Measurements from ENCODE around the gene CUBN.

CUBN gene

DNA sequence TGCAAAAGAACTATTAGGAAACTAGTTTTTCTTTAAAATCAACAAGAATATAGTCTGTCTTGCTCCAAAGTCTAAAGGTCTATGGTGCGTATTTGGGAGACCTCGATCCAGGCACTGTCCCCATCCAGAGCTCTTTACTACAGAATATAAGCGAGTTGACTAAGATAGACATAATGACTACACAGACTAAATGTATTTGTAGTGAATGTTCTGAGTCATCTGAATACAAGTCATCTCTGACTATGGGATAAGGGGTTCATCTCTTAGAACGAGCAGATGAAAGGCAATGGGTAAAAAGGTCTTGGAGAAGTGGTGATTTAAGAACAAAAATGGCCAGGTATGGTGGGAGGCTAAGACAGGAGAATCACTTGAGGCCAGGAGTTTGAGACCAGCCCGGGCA lies 176.3 kb downstream of the CUBN start:
- no peak for DNase-seq

DNA sequence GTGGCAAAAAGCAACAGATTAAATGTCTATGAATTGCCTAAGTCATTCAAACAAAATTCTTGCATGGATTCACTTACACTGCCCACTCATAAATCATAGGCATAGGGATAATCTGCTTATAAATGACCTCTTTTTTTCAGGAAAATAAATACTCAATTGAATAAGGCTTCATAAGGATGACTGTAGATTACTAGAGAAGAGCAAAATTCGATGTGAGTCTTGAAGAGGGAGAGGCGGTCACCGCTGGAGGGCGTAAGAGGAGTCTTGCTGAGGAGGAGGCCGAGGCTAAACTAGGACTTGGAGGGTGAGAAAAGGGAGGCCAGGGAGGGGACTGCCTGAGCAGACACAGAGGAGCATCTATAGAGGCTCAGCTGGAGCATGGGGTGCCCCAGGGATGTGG lies 177.0 kb downstream of the CUBN start:
- DNase-seq = no peak

DNA sequence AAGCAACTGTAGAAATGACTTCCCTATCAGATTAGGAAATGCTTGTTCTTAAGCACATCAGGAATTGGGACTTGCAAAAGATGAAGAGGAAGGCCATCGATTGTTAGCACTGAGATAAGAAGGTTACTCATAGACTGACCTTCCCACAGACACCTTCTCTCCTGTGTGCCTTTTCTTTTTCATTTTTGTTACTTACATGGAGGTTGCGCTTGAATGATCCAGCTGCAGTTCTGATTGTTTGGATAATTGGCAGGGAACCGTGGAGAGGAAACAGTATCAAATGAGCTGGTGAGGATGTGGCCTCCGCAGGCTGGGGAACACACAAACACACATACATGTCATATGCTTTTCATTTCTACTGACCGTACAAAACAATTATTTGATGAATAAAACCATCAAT lies 177.5 kb downstream of the CUBN start:
- no peak for DNase-seq

DNA sequence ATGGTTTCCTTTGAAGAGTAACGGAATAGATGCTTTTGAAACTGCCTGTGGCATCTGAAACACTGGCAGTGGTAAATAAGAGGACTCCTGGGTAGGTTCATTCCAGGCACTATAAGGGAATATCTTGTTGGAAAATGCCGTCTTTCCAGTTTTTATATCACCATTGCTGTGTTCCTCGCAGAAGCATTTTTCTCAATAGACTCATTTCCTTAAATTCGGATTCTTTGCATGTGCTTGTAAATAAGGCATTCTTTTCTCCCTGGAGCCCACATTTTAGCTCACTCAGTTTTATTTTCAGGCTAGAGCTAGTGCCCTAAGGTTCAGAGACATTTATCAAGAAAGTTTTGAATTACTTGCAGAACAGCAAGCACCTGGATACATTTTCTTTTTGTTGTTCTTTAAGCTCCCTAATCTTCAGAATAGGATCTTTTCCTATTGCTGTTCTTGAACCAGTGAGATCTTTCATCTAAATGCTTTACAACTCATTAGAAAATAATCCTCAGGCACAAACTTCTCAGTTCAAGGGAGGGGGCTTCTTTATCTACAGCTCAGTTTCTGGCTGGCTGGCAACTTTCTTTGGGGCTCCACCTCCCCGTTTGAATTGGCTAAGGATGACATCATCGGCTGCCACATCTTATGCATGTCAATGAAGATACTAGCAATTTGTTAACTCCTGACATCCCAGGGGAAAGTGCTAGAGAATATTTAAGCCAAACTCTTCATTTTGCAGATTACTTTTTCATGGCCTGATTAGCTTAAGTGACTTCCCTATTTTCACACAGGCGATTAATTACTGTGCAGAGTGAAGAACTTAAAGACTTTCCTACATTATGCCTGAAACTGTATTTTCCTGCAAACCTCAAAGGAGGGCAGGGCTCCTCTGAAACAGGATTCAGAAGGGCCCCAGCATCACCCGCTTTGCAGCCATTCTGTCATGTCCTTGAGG lies 178.7 kb downstream of the CUBN start:
- DNase-seq = peak in 29 of 58 donors; percentile 1 to 42 (median 18)

DNA sequence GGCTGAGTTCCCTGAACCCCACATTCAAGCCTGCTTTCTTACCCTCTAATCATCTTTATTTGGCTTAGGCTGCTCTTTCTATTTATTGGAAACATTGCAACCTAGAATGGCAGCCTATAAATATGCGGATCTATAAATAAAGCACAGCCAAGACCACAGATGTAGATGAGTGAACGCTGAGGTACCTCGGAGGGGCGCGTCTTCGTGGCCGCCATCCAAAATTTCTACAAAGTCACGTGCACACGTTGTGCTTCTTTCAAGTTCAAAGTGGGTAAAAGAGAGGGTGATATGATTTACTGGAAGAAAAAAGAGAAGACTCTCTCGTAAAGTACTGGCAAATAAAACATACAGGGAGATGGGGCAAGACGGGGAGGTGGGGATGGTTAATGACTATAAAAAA lies 179.8 kb downstream of the CUBN start:
- no peak for DNase-seq

DNA sequence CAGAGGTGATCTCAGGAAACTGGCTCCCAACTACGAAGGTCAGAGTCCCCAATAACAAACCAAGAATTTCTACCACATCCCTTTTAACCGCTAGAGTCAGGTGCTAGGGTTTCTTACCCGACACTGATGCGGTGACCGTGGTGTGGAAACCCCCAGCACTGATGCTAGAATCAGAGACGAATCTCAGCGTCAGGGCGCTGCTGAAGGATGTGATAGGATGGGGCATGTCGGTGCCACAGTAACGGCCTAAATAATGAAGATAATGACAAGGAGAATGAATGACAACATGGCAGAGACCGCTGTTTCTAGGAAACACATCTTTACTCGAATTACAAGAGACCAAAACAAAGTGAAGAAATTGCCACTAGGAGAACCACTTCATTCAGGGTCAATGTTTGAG lies 181.2 kb downstream of the CUBN start:
- DNase-seq = no peak

DNA sequence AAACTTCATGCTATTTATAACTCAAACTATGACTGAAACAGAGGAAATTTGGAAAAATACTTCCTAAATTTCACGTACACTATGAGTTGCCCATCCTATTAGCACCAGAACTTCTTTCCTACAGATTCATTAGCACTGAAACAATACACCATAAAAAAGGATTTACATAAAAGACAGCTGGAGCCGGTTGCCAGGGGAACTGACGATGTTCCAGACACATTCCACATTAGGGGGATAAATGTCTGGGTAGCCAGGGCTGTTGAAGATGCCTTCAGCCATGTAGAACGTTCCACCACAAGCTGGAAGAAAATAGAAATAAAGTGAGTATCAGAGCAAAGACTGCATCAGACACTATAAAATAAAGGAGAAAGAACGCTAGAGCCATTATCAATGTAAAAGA lies 182.5 kb downstream of the CUBN start:
- DNase-seq = no peak

DNA sequence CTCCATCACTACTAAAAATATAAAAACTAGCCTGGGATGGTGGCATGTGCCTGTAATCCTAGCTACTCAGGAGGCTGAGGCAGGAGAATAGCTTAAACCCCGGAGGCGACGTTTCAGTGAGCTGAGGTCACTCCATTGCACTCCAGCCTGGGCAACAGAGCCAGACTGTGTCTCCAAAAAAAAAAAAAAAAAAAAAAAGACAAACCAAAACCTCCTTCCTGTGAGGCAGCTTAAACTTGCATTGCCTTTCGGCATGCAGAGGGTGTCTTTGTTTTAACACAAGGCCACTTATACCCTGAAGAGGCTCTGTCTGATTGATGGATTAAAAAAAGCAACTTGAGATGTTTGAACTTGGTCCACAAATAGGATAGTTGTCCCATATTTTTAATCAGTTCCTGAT lies 184.0 kb downstream of the CUBN start:
- no peak for DNase-seq

DNA sequence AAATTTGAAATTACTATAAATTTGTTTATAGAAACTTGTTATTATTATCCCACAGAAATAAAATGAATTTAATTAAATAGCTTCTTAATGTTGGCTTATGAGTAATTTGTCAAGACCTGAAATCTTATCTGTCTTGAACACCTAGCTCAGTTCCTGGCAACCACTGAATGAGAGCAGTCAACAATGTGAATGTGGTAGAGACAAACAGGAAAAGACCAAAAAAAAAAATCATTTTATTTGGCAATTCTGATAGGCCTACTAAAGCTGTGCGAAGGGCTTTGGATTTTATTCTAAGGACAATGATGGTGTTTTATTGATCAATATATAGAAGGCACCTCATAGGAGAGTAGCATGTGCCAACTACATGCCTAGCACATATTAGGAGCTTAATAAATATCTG lies 184.6 kb downstream of the CUBN start:
- no peak for DNase-seq

DNA sequence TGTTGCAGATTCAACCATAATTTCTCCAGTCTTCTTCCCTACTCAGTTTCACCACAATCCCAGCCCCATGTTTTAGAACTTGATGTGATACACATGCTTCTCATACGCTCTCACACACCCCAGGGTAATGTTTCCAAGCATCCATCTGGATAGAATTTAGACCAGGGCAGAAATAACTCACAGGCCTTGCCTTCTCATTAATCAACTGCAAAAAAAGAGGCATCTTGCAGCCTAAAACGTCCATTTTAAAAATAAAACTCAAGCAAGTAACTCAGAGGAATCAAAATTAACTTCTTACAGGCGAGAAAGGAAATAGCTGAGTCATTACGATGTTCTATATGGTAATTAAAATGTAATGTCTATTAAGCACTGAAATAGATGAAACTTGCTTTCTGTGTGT lies 185.2 kb downstream of the CUBN start:
- DNase-seq = no peak

DNA sequence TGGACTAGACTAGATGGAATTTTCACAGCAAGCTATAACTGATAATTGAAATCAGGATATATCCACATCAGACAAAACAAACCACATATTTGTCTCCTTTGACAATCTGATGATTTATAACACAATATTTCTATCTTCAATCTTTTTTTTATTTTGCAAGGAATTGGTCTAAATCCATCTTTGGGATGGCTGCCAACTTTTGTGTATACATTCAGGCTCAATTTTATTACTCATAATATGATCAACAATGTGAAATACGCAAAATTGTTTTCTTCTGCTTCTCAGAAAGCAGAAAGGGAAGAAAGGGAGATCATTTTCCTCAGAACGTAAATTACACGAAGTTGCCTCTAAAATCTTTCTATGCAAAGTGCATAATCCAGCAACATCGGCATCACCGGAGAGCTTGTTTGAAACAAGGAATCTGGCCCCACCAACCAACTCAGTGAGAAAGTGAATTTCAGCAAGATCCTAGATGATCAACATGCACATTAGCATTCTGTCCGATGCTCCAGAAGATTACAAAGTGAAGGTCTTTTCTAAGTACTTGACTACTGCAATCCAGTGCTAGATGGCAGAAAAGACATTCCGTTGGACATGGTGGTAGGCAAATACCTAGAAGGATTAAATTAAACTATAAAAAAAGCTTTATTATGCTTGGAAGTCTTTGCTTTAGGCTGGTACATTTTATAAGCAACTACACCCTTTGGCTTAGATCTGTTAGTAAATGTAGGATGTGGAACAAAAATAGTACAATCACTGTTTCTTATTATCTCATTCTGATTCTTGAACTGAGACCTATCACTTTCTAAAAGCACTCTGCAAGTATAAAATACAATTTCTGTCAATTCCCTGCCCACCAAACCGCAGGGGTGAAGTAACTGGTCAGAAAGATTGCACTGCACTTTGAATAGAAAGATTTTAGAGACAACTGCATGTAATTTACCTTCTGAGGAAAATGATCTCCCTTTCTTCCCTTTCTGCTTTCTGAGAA lies 186.0 kb downstream of the CUBN start:
- no peak for DNase-seq

DNA sequence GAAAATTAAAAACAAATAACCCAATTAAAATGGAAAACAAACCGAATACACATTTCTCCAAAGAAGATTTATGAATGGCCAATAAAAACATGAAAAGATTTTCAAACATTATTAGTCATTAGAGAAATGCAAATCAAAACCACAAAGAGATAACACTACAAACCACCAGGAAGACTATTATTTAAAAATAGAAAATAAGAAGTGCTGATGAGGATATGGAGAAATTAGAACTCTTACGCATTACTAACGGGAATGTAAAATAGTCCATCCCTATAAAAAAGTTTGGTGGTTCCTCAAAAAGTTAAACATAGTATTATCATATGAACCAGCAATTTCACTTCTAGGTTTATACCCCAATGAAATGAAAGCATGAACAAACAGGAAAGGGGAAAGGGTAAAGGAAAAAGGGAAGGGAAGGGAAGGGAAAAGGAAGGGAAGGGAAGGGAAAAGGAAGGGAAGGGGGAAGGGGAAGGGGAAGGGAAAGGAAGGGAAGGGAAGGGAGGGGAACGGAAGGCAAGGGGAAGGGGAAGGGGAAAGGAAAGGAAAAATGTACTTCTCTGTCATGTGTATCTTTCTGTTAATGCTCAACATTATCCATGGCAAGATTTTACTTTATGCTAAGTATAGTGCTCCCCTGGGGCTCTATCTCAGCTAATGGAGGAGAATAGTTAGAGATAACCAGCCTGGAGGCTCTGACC lies 187.1 kb downstream of the CUBN start:
- no peak for DNase-seq

DNA sequence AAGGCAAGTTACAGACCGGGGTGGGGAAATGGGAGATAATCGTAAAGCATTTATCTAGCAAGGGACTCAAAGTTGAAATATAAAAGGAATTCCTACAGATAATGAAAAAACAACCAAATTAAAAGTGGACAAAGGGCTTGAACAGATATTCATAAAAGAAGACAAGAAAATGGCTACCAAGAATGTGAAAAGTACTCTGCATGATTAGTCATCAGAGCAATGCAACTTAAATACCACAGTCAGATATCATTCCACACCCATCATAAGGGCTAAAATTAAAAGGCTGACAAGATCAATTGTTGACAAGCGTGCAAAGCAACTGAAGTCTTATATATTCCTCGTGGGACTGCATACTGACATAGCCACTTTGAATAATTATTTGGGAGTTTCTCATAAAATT lies 187.7 kb downstream of the CUBN start:
- DNase-seq = no peak

DNA sequence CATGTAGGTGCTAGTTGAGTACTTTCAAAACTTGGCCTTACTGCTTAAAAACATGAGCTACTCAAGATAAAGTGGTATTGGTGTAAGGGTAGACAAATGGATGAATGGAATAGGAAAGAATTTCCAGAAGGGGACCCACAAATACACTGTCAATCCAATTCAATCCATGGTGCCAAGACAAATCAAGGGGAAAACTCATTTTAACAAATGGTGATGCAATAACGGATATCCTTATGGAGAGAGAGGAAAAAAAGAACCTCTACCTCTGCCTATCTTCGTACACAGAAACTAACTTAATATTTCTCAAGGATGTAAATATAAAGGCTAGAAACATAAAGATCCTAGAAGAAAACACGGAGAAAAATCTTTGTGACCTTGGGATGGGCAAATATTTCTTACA lies 188.5 kb downstream of the CUBN start:
- DNase-seq = no peak

DNA sequence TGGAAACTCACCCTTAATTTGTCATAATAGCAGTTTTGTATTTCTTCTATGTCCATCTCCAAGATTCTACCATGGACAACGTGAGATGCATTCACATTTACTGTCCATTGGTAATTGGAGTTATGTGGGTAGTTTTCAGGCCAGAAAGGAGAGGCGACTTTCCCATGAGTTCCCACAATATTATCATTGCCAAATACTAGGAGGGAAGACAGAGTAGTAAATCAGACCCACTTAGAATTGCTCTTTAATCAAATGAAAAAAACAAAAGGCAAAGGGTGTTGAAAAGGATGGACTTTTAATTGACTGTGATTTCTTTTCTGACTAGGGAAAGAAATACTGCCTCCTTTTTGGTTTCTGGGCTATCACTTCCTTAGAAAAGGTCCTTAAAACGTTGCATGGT lies 190.7 kb downstream of the CUBN start:
- DNase-seq = no peak

DNA sequence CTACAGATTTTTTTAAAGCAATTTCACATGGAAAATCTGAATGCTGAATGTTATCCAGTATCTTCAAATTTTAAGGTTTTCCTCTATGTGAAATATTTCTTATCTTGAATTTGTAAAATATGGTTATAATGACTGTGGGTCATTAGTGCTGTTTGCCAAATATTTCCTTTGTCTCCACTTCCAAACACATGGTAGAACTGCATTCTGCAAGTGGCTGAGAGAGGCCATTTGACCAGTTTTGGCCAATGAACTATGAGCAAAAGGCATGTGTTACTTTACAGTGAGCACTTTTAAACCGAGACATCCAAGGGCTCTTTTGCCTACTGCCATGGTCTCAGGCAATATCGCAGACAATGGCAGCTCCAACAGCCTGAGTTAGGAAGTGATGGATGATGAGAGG lies 195.2 kb downstream of the CUBN start:
- DNase-seq = no peak

DNA sequence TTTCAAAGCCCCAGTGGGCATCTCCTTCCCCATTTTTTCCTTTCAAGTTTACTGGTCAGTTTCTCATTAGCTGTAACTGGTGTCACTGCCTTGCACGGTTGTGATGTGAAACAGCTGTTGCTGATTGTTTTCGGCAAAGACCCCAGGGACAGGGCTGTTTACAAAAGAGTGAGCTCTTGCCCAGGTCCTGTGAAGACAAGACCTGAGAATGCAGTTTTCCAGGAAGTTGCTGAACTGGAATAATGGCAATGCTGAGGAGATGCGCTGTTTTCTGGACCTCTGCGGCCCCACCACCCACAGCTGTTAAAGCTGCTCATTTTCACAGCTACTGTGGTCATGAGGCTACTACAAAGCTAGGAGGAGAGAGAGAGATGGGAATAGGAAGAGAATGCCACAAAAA lies 195.8 kb downstream of the CUBN start:
- DNase-seq = no peak

DNA sequence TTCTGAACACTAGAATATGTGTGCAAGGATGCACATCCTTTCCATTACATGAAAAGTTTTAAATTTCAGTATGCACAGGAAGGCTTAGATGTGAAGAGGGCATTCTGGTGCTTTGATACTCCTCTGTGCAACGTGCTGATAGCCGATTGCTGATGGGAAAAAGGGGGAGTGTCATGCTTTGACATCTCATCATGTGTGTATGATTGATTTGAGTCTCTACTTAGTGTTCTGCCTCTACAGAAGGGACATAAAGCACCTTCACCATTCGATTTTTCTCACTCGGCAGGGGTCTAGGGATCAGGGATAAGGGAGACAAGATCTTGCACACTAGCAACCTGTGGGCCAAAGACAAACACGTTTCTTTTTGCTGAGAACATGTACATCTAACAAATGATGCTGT lies 197.7 kb downstream of the CUBN start:
- DNase-seq = no peak

DNA sequence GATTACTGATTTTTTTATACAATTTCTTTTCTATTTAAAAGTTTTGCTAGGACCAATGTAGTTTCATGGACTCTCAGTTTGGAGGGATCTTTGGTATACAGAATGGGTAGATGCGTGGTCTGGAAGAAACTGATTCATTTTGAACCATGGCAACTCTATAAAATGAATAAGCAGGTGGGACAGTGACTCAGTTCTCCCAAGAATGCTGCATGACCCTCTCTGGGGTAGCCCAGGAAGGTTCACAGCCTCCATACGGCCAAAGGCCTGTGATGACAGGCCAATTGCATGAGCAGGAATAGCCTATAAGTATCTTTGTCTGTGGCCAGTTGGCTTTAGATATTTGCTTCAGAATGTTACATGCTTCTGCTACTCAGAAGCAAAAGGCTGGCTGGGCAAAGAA lies 199.1 kb downstream of the CUBN start:
- DNase-seq = no peak

DNA sequence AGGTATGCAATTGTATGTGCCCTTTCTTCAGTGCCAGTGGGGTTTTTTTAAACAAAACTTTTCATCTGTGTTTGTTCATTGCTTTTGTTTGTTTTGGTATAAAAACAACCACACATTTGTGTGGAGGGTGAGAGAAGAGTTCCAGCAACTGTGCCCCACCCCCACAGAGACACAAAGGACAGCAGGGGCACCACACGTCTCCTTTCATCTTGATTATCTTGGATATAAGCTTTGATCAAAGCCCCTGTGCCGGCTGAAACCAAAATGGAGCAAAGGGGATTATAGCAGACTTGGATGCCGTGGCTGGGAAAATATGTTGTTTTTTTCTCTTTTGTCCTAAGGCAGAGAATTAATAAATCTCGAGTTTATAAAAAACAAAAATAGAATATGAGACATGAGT lies 200.5 kb downstream of the CUBN start:
- no peak for DNase-seq

DNA sequence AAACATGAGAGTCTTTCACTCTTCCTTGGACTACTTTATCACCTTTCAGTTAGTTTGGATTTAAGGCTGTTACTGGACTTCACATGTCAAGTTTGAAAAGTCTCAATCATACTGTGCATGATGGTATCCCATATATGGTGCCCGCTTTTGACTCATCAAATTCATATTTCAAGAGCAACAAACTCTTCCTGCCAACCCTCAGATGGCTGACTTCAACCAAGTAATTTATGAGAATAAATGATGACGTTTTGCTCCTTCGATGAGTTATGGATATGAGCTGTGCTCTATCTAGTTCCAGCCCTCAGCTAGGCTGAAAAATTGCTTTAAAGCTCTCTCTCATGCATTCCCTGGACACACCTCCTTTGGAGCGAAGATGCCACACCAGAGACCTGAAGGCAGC lies 202.1 kb downstream of the CUBN start:
- no peak for DNase-seq

DNA sequence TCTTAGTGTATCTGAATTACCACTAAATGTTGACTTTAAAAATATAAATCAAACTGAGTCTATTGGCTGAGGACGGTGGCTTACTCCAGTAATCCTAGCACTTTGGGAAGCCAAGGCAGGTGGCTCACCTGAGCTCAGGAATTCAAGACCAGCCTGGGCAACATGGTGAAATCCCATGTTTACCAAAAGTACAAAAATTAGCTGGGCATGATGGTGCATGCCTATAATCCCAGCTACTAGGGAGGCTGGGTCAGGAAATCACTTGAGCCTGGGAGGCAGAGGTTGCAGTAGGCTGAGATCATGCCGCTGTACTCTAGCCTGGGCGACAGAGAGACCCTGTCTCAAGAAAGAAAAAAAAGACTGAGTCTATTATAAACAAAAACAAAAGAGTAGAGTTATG lies 205.9 kb downstream of the CUBN start:
- DNase-seq = no peak

All from anterior cingulate cortex (tissue), 58 donors.